Right ventricle myocardium inferior (tissue), 1 donor: ENCODE results near the gene DDIT4. TPM values are rescaled to one million over a fixed set of nuclear protein-coding genes. Genes with fewer than 3 reads are reported as not detected.
"Not testable (repeated sequence)": the region's sequence is repeated elsewhere in the genome, so short reads cannot be mapped to it uniquely, and the experiment has no call there.

Experiments used
- ATAC-seq: fragments of 200-7000 bp; cut with Tn5 transposase; one replicate; pipeline ENCODE4 v1.9.1; 2020; ENCODE audit warnings: mild to moderate bottlenecking, moderate library complexity
- DNase-seq: peaks from one replicate; pipeline ENCODE4 v3.0.0; 2021; ENCODE audit errors: missing footprints
- intact Hi-C: fragments of 100-400 bp; cut with DNase I; formaldehyde crosslinking; loops from one replicate; pipeline ENCODE4 v1.11.0; 2022
- long read RNA-seq: library from polyadenylated mRNA; unstranded; transcript quantifications from one replicate; pipeline ENCODE4 v2.0.0, GENCODE V29; 2021
- total RNA-seq: library from RNA; stranded (reverse); fragmentation: NEBNext Ultra II Directional; extraction: Animal tissue kit (Norgen Biotek cat#: 25700); gene quantifications from one replicate; pipeline ENCODE4 v1.2.1, GENCODE V29; 2021
- donor health status: DM: no; HTN: yes; CAD: no; lungs with severe emphysema.

The DDIT4 gene
- 71.4 TPM for total RNA-seq
- long read RNA-seq, transcript DDIT4-201 (3 exons, 1,748 nt) = major isoform, 74 of 80 reads
- long read RNA-seq, partial matches to known transcripts = 0 of 80 reads
- long read RNA-seq, other reads (novel, unspliced or antisense) = 4 of 80 reads

GRCh38 chr10:72273410-72274212 lies at the start of gene DDIT4:
Gene DDIT4 (plus strand): TSS chr10:72273924. CDS start chr10:72274217, 293 bp downstream.
- ATAC-seq = peak; percentile 93
- DNase-seq = peak; percentile 100
- intact Hi-C loops = loop anchor here (1.0 to 5.0 kb wide), 7 partner anchors 13 to 141 kb away; partner anchors contain the start of genes ANAPC16 and ASCC1

- not testable (repeated sequence) for DNase-seq, ATAC-seq
- intact Hi-C loops = loop anchor here (5.0 kb wide), 1 partner anchor 172 kb away; no protein-coding TSS in a partner anchor
Observed at GRCh38 chr10:72224191-72224590, 49.5 kb upstream of the DDIT4 start.

GRCh38 chr10:72226418-72227027 lies 47.2 kb upstream of the DDIT4 start:
- DNase-seq (no peak), ATAC-seq (no peak)
- intact Hi-C loops = no loop called here

GRCh38 chr10:72227826-72228225 lies 45.9 kb upstream of the DDIT4 start:
- ATAC-seq (no peak), DNase-seq (no peak)
- intact Hi-C loops = no loop called here

- DNase-seq = no peak
- intact Hi-C loops = no loop called here
Observed at GRCh38 chr10:72228318-72228751, 45.4 kb upstream of the DDIT4 start.

GRCh38 chr10:72229261-72230251 lies 44.2 kb upstream of the DDIT4 start:
- intact Hi-C loops = no loop called here
- DNase-seq (no peak), ATAC-seq (peak; percentile 49)

More at GRCh38 chr10:72228318-72228751, 45.4 kb upstream of the DDIT4 start:
- no peak for ATAC-seq

- intact Hi-C loops = no loop called here
- DNase-seq (no peak), ATAC-seq (no peak)
Observed at GRCh38 chr10:72233621-72234020, 40.1 kb upstream of the DDIT4 start.

GRCh38 chr10:72234560-72235095 lies 39.1 kb upstream of the DDIT4 start:
- intact Hi-C loops = no loop called here
- DNase-seq (no peak), ATAC-seq (no peak)

- ATAC-seq = peak; percentile 58
- intact Hi-C loops = no loop called here
- DNase-seq = no peak
Observed at GRCh38 chr10:72235544-72236279, 38.0 kb upstream of the DDIT4 start.

GRCh38 chr10:72238392-72239175 lies 35.1 kb upstream of the DDIT4 start:
- intact Hi-C loops = no loop called here
- DNase-seq (no peak), ATAC-seq (no peak)

- ATAC-seq = no peak
- DNase-seq = no peak
- intact Hi-C loops = no loop called here
Observed at GRCh38 chr10:72239409-72239808, 34.3 kb upstream of the DDIT4 start.

GRCh38 chr10:72240371-72240770 lies 33.4 kb upstream of the DDIT4 start:
- ATAC-seq = no peak
- intact Hi-C loops = loop anchor here (10.0 kb wide), 1 partner anchor 276 kb away; the partner anchor contains the start of gene CHST3
- DNase-seq = no peak

GRCh38 chr10:72241691-72242252 lies 32.0 kb upstream of the DDIT4 start:
- ATAC-seq = no peak
- no peak for DNase-seq
- intact Hi-C loops = loop anchor here (10.0 kb wide), 1 partner anchor 277 kb away; the partner anchor contains the start of gene CHST3

GRCh38 chr10:72242675-72243074 lies 31.0 kb upstream of the DDIT4 start:
- intact Hi-C loops = loop anchor here (10.0 kb wide), 1 partner anchor 278 kb away; the partner anchor contains the start of gene CHST3
- DNase-seq = peak; percentile 76
- ATAC-seq = peak; percentile 75

- peak; percentile 77 for DNase-seq
- intact Hi-C loops = loop anchor here (10.0 kb wide), 1 partner anchor 279 kb away; the partner anchor contains the start of gene CHST3
Observed at GRCh38 chr10:72243822-72244437, 29.8 kb upstream of the DDIT4 start.

GRCh38 chr10:72244573-72245038 lies 29.1 kb upstream of the DDIT4 start:
- intact Hi-C loops = loop anchor here (10.0 kb wide), 1 partner anchor 280 kb away; the partner anchor contains the start of gene CHST3
- ATAC-seq (no peak), DNase-seq (no peak)

More at GRCh38 chr10:72243822-72244437, 29.8 kb upstream of the DDIT4 start:
- ATAC-seq = peak; percentile 71
